Hepatocyte (in vitro differentiated cells): Measurements from ENCODE around the gene OXT. TPM values are rescaled to one million over a fixed set of nuclear protein-coding genes. Genes with fewer than 3 reads are reported as not detected.

ENCODE experiments used
- DNase-seq: peaks from one replicate; pipeline ENCODE4 v3.0.0-alpha.2; 2016; ENCODE audit warnings: low spot score
- H2AFZ ChIP-seq: fragments of 200-600 bp; sonication (generic); 2 replicates; pipeline ENCODE4 v1.6.0; 2016; ENCODE audit warnings: antibody characterized with exemption, mild to moderate bottlenecking
- H3K27ac ChIP-seq: fragments of 200-600 bp; sonication (generic); 2 replicates; pipeline ENCODE4 v1.5.1; 2016; ENCODE audit warnings: mild to moderate bottlenecking
- H3K27me3 ChIP-seq: fragments of 200-600 bp; sonication (generic); 2 replicates; pipeline ENCODE4 v1.6.1; 2016
- H3K36me3 ChIP-seq: fragments of 200-600 bp; sonication (generic); replicated peaks from 2 replicates; pipeline ENCODE4 v1.5.1; 2016; ENCODE audit warnings: low read depth; ENCODE audit not compliant: insufficient read depth
- H3K4me1 ChIP-seq: fragments of 200-600 bp; sonication (generic); 2 replicates; pipeline ENCODE4 v1.5.1; 2016; ENCODE audit warnings: mild to moderate bottlenecking, moderate library complexity; ENCODE audit not compliant: insufficient read depth
- H3K4me2 ChIP-seq: fragments of 200-600 bp; sonication (generic); 2 replicates; pipeline ENCODE4 v1.6.0; 2016
- H3K4me3 ChIP-seq: fragments of 200-600 bp; sonication (generic); 2 replicates; pipeline ENCODE4 v1.5.1; 2016; ENCODE audit warnings: mild to moderate bottlenecking
- H3K79me2 ChIP-seq: fragments of 200-600 bp; sonication (generic); 2 replicates; pipeline ENCODE4 v1.6.0; 2017; ENCODE audit warnings: mild to moderate bottlenecking
- H3K9me2 ChIP-seq: fragments of 200-600 bp; sonication (generic); replicated peaks from 2 replicates; pipeline ENCODE4 v1.6.0; 2017; ENCODE audit warnings: mild to moderate bottlenecking; ENCODE audit not compliant: insufficient read depth
- H3K9me3 ChIP-seq: fragments of 200-600 bp; sonication (generic); 2 replicates; pipeline ENCODE4 v1.5.1; 2016; ENCODE audit warnings: low read depth, mild to moderate bottlenecking
- H4K20me1 ChIP-seq: fragments of 200-600 bp; sonication (generic); 2 replicates; pipeline ENCODE4 v1.6.0; 2016; ENCODE audit warnings: mild to moderate bottlenecking; ENCODE audit not compliant: insufficient read depth, poor library complexity, severe bottlenecking
- CTCF ChIP-seq: fragments of 200-600 bp; sonication (generic); IDR thresholded peaks from 2 replicates; pipeline ENCODE4 v1.5.1; 2016; ENCODE audit warnings: antibody characterized with exemption, mild to moderate bottlenecking; ENCODE audit not compliant: poor library complexity
- EZH2 ChIP-seq: fragments of 200-600 bp; sonication (generic); IDR thresholded peaks from 2 replicates; pipeline ENCODE4 v1.6.1; 2016; ENCODE audit warnings: antibody characterized with exemption, mild to moderate bottlenecking, borderline replicate concordance
- EZH2phosphoT487 ChIP-seq: fragments of 200-600 bp; sonication (generic); IDR thresholded peaks from one replicate; pipeline ENCODE4 v1.6.1; 2018; ENCODE audit warnings: antibody characterized with exemption, mild to moderate bottlenecking, low read depth, moderate library complexity; ENCODE audit not compliant: unreplicated experiment, severe bottlenecking
- WGBS: methylation state at CpG from one replicate; pipeline ENCODE4 v1.1.6; 2016; ENCODE audit warnings: low lambda C conversion rate; ENCODE audit errors: missing lambda C conversion rate; 5-methylcytosine and 5-hydroxymethylcytosine counted together
- polyA plus RNA-seq: library from polyadenylated mRNA; unstranded; fragments of >200 nt; fragmentation: Nextera tagmentation; extraction: Ambion mirVana; gene quantifications from 2 replicates; pipeline ENCODE4 v1.2.1, GENCODE V29; 2016
- total RNA-seq: library from RNA; depleted of rRNA; stranded (reverse); fragments of >200 nt; gene quantifications from 2 replicates; pipeline ENCODE4 v1.2.3, GENCODE V29; 2014

Gene OXT
- total and polyA plus RNA-seq, 2 experiments from 2014 or later, result 3.4 TPM; not detected in 1

GRCh38 chr20:3042625-3043024 lies 28.8 kb upstream of the OXT start:
- 88% methylated on average over 5 of the region's 5 CpGs for WGBS
- no peaks in the 10 kb centered on the region for H4K20me1 ChIP-seq
- H3K27ac ChIP-seq, result peak overlapping the region; percentile 85

GRCh38 chr20:3043322-3043721 lies 28.1 kb upstream of the OXT start, which contains the start of gene GNRH2:
TSS of gene GNRH2 (plus strand) at chr20:3043622. CDS start at chr20:3044415, 793 bp downstream.
- Histone ChIP-seq H4K20me1 (no peaks in the 10 kb centered on the region), H3K9me2 (no peaks in the 10 kb centered on the region), H3K27me3 (no peaks in the 10 kb centered on the region), H3K4me1 (peaks cover 23% of the 10 kb centered on the region), H3K79me2 (peaks cover 18% of the 10 kb centered on the region), H3K4me2 (no peak within 1 kb of the TSS), H3K36me3 (no peaks in the 10 kb centered on the region), H3K27ac (peak within 1 kb of the TSS; percentile 85), H2AFZ (no peak within 1 kb of the TSS), H3K9me3 (no peaks in the 10 kb centered on the region), H3K4me3 (no peak within 1 kb of the TSS)
- TF ChIP-seq EZH2 (no peak), CTCF (no peak), EZH2phosphoT487 (no peak)
- no peak for DNase-seq
- 88% methylated on average over 2 of the region's 3 CpGs for WGBS

More at GRCh38 chr20:3042625-3043024, 28.8 kb upstream of the OXT start:
- Histone ChIP-seq H3K27me3 (no peaks in the 10 kb centered on the region), H3K9me3 (no peaks in the 10 kb centered on the region), H3K4me1 (peaks cover 26% of the 10 kb centered on the region), H3K79me2 (peaks cover 13% of the 10 kb centered on the region), H2AFZ (no peak overlapping the region), H3K4me3 (no peak overlapping the region), H3K9me2 (no peaks in the 10 kb centered on the region), H3K36me3 (no peaks in the 10 kb centered on the region), H3K4me2 (no peak overlapping the region)
- TF ChIP-seq EZH2, result no peak
- TF ChIP-seq EZH2phosphoT487, result no peak
- no peak for TF ChIP-seq CTCF
- DNase-seq, result no peak

GRCh38 chr20:3044336-3044965 lies 27.0 kb upstream of the OXT start:
- no peak overlapping the region for H2AFZ ChIP-seq
- no peak overlapping the region for H3K4me3 ChIP-seq
- DNase-seq, result no peak
- peak overlapping the region; percentile 98 for H3K27ac ChIP-seq
- no peaks in the 10 kb centered on the region for H3K9me3 ChIP-seq
- no peaks in the 10 kb centered on the region for H4K20me1 ChIP-seq
- peak overlapping the region; percentile 88 for H3K4me2 ChIP-seq
- peaks cover 23% of the 10 kb centered on the region for H3K4me1 ChIP-seq
- H3K9me2 ChIP-seq, result no peaks in the 10 kb centered on the region
- H3K79me2 ChIP-seq, result peaks cover 18% of the 10 kb centered on the region
- no peaks in the 10 kb centered on the region for H3K27me3 ChIP-seq
- 100% methylated on average over 8 of the region's 8 CpGs for WGBS
- no peak for TF ChIP-seq CTCF
- TF ChIP-seq EZH2, result no peak
- TF ChIP-seq EZH2phosphoT487, result no peak
- H3K36me3 ChIP-seq, result no peaks in the 10 kb centered on the region
